Medulla oblongata (tissue), 1 donor: ENCODE measurements around the gene HBZ.
"Not testable (repeated sequence)": the region's sequence is repeated elsewhere in the genome, so short reads cannot be mapped to it uniquely, and the experiment has no call there.

Experiments used
- DNase-seq: peaks from one replicate; pipeline ENCODE4 v3.0.0-alpha.2; 2015; ENCODE audit errors: extremely low spot score

Gene HBZ

DNA sequence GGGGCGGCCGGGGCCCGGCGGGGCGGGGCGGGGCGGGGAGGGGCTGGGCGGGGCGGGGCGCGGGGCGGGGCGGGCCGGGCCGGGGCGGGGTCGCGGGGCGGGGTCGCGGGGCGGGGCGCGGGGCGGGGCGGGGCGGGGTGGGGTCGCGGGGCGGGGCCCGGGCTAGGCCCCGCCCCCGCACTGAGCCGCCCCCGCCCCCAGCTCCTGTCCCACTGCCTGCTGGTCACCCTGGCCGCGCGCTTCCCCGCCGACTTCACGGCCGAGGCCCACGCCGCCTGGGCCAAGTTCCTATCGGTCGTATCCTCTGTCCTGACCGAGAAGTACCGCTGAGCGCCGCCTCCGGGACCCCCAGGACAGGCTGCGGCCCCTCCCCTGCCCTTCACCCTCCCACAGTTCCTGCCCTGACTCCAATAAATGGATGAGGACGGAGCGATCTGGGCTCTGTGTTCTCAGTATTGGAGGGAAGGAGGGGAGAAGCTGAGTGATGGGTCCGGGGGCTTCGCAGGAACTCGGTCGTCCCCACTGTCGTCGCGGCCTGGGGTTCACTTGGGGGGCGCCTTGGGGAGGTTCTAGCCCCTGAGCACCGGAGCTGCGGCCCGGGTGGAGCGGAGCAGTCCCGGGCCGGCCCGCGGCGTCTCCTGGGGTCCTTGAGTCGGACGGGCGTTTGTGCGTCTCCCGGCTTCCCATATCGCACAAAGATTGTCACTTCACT is 12.5 kb downstream of the HBZ start:
- DNase-seq = no peak

DNA sequence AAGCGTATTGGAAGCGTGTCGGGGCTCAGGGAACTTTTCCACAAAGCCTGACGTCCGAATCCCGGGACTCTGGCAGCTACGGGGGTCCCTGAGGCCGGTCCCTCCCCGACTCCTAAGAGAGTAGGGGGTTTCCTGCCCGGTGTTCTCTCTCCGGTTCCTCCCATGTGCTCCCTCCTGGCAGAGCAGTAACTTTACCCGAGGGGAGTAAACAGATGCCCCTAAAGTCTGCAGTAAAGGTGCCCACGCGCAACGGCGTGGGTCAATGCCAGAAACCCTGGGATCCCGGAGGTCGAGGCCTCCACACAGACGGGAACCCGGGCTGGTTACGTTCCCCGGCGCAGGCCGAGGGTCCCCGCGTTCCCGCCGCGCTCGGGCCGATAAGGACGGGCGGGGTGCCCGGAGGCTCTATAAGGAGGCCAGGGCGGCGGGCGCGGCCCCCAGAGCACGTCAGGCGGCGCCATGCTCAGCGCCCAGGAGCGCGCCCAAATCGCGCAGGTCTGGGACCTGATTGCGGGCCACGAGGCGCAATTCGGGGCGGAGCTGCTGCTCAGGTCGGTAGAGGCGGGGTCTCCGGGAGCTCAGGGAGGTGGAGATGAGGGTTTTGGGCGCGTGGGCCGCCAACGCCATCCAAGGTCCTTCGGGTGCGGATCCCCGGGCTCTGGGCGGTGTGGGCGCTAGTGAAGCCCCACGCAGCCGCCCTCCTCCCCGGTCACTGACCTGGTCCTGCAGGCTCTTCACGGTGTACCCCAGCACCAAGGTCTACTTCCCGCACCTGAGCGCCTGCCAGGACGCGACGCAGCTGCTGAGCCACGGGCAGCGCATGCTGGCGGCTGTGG is 13.3 kb downstream of the HBZ start, which contains the start of gene HBM:
HBM (plus strand) TSS at position 440 of the 836 bp plus-strand sequence; CDS start at position 460, 20 bp downstream.
- DNase-seq = no peak

DNA sequence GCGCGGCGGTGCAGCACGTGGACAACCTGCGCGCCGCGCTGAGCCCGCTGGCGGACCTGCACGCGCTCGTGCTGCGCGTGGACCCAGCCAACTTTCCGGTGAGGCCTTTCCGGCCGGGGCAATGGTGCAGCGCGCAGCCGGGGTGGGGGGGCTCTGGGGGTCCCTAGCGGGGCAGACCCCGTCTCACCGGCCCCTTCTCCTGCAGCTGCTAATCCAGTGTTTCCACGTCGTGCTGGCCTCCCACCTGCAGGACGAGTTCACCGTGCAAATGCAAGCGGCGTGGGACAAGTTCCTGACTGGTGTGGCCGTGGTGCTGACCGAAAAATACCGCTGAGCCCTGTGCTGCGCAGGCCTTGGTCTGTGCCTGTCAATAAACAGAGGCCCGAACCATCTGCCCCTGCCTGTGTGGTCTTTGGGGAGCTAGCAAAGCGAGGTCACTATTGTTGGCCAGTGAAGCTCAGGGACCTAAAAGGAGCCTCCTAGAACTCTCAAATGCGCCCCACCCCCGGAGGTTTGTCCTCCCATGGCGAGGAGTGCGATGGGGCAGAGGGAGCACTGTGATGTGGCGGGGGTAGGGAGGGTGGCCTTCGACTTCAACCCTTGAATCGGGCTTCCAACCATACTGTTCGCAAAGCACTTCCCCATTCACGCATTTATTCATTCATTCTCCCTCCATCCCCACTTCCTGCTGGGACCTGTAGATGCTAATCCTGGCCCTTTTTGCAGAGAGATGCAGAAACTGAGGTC is 14.1 kb downstream of the HBZ start:
- DNase-seq = no peak

DNA sequence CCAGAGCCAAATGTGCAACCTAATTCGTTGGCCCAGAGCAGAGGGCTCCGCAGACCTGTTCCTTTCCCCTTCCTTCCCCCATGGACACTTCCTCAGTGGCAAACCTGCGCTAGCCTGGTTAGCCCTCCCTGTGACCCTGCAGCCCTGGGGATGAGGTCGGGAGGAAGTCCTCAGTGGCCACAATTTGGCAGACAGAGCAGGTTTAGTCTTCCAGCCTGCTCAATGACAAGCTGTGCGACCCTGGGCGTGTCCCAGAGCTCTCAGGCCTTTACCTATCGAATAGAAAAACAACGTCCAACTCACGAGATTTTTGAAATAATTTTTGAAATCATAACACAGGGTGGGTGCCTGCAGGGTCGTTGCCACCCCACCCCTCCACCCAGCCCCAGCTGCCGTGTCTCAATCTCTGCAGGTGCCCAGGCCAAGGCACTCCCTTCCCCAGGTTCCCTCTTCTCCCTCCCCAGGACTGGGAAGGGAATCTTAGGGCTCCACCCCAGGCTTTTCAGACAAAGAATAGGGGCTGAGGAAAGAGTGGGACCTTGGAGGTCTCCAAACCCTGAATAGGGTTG is 14.8 kb downstream of the HBZ start:
- DNase-seq = no peak

DNA sequence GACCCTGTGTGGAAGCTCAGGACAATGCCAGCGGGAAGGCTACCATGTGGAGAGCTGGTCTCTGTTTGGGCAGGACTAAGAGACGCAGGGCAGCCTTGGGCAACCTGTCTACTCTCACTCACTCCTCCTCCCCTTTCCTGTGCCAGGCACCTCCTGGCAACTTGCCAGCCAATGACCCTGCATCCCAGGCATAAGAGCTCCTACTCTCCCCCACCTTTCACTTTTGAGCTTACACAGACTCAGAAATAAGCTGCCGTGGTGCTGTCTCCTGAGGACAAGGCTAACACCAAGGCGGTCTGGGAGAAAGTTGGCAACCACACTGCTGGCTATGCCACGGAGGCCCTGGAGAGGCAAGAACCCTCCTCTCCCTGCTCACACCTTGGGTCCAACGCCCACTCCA is 16.0 kb downstream of the HBZ start:
- DNase-seq = no peak

DNA sequence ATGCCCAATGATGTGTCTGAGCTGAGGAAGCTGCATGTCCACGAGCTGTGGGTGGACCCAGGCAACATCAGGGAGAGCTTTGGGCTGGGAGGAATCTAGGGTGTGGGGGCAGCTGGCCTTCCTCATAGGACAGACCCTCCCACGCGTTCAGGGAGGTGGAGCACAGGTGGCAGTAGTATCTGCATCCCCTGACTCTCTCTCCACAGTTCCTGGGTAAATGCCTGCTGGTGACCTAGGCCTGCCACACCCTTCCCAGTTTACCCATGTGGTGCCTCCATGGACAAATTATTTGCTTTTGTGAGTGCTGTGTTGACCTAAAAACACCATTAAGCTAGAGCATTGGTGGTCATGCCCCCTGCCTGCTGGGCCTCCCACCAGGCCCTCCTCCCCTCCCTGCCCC is 16.6 kb downstream of the HBZ start:
- DNase-seq = no peak

DNA sequence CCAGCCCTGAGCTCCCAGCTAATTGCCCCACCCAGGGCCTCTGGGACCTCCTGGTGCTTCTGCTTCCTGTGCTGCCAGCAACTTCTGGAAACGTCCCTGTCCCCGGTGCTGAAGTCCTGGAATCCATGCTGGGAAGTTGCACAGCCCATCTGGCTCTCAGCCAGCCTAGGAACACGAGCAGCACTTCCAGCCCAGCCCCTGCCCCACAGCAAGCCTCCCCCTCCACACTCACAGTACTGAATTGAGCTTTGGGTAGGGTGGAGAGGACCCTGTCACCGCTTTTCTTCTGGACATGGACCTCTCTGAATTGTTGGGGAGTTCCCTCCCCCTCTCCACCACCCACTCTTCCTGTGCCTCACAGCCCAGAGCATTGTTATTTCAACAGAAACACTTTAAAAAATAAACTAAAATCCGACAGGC is 17.7 kb downstream of the HBZ start:
- DNase-seq = not testable (repeated sequence)

DNA sequence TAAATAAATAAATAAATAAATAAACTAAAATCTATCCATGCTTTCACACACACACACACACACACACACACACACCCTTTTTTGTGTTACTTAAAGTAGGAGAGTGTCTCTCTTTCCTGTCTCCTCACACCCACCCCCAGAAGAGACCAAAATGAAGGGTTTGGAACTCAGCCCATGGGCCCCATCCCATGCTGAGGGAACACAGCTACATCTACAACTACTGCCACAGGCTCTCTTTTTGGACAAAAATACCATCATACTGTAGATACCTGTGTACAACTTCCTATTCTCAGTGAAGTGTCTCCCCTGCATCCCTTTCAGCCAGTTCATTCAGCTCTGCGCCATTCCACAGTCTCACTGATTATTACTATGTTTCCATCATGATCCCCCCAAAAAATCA is 18.3 kb downstream of the HBZ start:
- no peak for DNase-seq

DNA sequence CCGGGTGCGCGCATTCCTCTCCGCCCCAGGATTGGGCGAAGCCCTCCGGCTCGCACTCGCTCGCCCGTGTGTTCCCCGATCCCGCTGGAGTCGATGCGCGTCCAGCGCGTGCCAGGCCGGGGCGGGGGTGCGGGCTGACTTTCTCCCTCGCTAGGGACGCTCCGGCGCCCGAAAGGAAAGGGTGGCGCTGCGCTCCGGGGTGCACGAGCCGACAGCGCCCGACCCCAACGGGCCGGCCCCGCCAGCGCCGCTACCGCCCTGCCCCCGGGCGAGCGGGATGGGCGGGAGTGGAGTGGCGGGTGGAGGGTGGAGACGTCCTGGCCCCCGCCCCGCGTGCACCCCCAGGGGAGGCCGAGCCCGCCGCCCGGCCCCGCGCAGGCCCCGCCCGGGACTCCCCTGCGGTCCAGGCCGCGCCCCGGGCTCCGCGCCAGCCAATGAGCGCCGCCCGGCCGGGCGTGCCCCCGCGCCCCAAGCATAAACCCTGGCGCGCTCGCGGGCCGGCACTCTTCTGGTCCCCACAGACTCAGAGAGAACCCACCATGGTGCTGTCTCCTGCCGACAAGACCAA is 20.0 kb downstream of the HBZ start, which contains the start of gene HBA2:
HBA2 (plus strand) TSS at position 503 of the 568 bp plus-strand sequence; CDS start at position 540, 37 bp downstream.
- not testable (repeated sequence) for DNase-seq

DNA sequence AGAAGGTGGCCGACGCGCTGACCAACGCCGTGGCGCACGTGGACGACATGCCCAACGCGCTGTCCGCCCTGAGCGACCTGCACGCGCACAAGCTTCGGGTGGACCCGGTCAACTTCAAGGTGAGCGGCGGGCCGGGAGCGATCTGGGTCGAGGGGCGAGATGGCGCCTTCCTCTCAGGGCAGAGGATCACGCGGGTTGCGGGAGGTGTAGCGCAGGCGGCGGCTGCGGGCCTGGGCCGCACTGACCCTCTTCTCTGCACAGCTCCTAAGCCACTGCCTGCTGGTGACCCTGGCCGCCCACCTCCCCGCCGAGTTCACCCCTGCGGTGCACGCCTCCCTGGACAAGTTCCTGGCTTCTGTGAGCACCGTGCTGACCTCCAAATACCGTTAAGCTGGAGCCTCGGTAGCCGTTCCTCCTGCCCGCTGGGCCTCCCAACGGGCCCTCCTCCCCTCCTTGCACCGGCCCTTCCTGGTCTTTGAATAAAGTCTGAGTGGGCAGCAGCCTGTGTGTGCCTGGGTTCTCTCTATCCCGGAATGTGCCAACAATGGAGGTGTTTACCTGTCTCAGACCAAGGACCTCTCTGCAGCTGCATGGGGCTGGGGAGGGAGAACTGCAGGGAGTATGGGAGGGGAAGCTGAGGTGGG is 20.9 kb downstream of the HBZ start:
- DNase-seq = not testable (repeated sequence)

DNA sequence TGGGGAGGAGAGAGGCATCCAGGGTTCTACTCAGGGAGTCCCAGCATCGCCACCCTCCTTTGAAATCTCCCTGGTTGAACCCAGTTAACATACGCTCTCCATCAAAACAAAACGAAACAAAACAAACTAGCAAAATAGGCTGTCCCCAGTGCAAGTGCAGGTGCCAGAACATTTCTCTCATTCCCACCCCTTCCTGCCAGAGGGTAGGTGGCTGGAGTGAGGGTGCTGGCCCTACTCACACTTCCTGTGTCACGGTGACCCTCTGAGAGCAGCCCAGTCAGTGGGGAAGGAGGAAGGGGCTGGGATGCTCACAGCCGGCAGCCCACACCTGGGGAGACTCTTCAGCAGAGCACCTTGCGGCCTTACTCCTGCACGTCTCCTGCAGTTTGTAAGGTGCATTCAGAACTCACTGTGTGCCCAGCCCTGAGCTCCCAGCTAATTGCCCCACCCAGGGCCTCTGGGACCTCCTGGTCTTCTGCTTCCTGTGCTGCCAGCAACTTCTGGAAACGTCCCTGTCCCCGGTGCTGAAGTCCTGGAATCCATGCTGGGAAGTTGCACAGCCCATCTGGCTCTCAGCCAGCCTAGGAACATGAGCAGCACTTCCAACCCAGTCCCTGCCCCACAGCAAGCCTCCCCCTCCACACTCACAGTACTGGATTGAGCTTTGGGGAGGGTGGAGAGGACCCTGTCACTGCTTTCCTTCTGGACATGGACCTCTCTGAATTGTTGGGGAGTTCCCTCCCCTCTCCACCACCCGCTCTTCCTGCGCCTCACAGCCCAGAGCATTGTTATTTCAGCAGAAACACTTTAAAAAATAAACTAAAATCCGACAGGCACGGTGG is 21.7 kb downstream of the HBZ start:
- DNase-seq = not testable (repeated sequence)

DNA sequence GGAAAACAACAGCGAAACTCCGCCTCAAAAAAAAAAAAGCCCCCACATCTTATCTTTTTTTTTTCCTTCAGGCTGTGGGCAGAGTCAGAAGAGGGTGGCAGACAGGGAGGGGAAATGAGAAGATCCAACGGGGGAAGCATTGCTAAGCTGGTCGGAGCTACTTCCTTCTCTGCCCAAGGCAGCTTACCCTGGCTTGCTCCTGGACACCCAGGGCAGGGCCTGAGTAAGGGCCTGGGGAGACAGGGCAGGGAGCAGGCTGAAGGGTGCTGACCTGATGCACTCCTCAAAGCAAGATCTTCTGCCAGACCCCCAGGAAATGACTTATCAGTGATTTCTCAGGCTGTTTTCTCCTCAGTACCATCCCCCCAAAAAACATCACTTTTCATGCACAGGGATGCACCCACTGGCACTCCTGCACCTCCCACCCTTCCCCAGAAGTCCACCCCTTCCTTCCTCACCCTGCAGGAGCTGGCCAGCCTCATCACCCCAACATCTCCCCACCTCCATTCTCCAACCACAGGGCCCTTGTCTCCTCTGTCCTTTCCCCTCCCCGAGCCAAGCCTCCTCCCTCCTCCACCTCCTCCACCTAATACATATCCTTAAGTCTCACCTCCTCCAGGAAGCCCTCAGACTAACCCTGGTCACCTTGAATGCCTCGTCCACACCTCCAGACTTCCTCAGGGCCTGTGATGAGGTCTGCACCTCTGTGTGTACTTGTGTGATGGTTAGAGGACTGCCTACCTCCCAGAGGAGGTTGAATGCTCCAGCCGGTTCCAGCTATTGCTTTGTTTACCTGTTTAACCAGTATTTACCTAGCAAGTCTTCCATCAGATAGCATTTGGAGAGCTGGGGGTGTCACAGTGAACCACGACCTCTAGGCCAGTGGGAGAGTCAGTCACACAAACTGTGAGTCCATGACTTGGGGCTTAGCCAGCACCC is 22.8 kb downstream of the HBZ start:
- no peak for DNase-seq

DNA sequence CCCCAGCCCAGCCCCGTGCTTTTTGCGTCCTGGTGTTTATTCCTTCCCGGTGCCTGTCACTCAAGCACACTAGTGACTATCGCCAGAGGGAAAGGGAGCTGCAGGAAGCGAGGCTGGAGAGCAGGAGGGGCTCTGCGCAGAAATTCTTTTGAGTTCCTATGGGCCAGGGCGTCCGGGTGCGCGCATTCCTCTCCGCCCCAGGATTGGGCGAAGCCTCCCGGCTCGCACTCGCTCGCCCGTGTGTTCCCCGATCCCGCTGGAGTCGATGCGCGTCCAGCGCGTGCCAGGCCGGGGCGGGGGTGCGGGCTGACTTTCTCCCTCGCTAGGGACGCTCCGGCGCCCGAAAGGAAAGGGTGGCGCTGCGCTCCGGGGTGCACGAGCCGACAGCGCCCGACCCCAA is 23.6 kb downstream of the HBZ start:
- not testable (repeated sequence) for DNase-seq

DNA sequence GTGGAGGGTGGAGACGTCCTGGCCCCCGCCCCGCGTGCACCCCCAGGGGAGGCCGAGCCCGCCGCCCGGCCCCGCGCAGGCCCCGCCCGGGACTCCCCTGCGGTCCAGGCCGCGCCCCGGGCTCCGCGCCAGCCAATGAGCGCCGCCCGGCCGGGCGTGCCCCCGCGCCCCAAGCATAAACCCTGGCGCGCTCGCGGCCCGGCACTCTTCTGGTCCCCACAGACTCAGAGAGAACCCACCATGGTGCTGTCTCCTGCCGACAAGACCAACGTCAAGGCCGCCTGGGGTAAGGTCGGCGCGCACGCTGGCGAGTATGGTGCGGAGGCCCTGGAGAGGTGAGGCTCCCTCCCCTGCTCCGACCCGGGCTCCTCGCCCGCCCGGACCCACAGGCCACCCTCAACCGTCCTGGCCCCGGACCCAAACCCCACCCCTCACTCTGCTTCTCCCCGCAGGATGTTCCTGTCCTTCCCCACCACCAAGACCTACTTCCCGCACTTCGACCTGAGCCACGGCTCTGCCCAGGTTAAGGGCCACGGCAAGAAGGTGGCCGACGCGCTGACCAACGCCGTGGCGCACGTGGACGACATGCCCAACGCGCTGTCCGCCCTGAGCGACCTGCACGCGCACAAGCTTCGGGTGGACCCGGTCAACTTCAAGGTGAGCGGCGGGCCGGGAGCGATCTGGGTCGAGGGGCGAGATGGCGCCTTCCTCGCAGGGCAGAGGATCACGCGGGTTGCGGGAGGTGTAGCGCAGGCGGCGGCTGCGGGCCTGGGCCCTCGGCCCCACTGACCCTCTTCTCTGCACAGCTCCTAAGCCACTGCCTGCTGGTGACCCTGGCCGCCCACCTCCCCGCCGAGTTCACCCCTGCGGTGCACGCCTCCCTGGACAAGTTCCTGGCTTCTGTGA is 24.3 kb downstream of the HBZ start, which contains the start of gene HBA1:
HBA1 (plus strand) TSS at position 204 of the 906 bp plus-strand sequence; CDS start at position 241, 37 bp downstream.
- DNase-seq = not testable (repeated sequence)

DNA sequence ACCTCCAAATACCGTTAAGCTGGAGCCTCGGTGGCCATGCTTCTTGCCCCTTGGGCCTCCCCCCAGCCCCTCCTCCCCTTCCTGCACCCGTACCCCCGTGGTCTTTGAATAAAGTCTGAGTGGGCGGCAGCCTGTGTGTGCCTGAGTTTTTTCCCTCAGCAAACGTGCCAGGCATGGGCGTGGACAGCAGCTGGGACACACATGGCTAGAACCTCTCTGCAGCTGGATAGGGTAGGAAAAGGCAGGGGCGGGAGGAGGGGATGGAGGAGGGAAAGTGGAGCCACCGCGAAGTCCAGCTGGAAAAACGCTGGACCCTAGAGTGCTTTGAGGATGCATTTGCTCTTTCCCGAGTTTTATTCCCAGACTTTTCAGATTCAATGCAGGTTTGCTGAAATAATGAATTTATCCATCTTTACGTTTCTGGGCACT is 25.0 kb downstream of the HBZ start:
- no peak for DNase-seq

DNA sequence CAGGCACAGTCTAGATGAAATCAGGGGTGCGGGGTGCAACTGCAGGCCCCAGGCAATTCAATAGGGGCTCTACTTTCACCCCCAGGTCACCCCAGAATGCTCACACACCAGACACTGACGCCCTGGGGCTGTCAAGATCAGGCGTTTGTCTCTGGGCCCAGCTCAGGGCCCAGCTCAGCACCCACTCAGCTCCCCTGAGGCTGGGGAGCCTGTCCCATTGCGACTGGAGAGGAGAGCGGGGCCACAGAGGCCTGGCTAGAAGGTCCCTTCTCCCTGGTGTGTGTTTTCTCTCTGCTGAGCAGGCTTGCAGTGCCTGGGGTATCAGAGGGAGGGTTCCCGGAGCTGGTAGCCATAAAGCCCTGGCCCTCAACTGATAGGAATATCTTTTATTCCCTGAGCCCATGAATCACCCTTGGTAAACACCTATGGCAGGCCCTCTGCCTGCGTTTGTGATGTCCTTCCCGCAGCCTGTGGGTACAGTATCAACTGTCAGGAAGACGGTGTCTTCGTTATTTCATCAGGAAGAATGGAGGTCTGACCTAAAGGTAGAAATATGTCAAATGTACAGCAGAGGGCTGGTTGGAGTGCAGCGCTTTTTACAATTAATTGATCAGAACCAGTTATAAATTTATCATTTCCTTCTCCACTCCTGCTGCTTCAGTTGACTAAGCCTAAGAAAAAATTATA is 25.7 kb downstream of the HBZ start:
- DNase-seq = no peak

DNA sequence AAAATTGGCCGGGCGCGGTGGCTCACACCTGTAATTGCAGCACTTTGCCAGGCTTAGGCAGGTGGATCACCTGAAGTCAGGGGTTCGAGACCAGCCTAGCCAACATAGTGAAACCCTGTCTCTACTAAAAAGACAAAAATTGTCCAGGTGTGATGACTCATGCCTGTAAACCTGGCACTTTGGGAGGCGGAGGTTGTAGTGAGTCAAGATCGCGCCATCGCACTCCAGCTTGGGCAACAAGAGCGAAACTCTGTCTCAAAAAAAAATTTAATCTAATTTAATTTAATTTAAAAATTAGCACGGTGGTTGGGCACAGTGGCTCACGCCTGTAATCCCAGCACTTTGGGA is 26.2 kb downstream of the HBZ start:
- DNase-seq = no peak
